GM19099 (cell line): Measurements from ENCODE around the gene CABLES2.

ENCODE experiments used
- POLR2A ChIP-seq: IDR thresholded peaks from 3 replicates; pipeline ENCODE4 v1.6.1; 2011; ENCODE audit warnings: low read depth; ENCODE audit not compliant: insufficient read length; ENCODE audit errors: extremely low read depth

The CABLES2 gene

DNA sequence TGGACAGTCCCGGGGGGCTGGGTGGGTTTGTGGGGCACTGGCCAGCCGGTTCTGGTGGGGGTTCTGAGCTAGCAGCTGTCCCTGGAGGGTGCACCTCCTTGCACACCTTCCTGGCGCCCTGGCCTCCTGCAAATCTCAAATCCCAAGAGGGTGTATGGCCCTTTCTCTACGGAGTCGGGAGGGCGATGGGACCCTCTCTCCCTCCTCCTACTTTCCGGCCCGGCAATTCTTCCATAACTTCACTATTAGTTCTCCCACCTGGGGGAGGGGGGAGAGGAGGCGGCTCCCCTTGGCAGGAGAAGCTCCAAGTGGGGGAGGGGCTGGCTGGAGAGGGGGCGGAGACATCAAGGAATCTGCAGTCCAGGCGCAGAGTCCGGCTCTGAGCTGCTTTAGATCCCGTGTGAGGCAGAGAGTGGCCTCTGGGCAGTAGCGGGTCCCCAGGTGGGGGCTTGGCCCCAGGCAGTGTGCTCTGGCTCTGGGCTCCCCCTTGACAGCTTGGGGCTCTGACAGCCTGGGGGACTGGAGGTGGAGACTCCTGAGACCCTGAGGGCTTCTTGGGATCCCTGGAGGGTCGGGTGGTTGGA, 38.6 kb downstream of the CABLES2 start:
- TF ChIP-seq POLR2A: no peak

- TF ChIP-seq POLR2A: no peak
Observed at GRCh38 chr20:62367633-62368391, 39.3 kb downstream of the CABLES2 start.

- TF ChIP-seq POLR2A: no peak
Observed at GRCh38 chr20:62367136-62367632, 39.9 kb downstream of the CABLES2 start, which contains the start of gene LAMA5. Gene LAMA5 (minus strand): TSS chr20:62367312. CDS start chr20:62367245, 67 bp downstream.

- TF ChIP-seq POLR2A: no peak
Observed at GRCh38 chr20:62366370-62367135, 40.5 kb downstream of the CABLES2 start.

DNA sequence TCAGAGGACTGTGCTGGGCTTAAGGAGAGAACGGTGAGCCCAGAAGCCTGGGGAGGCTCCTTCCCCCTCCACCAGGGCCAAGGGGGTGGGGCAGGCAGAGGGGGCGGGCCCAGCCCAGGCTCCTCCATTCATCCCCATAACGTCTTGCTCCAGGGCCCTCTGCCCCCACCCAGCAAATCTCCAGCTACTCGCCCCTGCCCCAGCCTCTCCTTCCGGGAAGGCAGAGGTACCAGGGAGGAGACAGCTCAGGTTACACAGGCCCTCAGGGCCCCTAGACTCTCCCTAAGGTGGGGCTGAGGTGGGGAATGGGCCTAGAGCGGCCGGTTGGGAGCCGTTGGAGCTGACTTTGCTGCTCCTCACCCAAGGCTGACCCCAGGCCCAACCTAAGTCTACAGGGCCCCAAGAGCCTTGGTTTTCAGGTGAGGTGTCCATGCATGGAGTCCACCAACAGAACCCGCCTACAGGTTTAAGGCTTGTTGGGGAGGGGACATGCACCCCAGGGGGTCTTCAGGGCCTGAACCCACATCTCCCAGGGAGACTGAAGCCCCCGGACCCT, 41.2 kb downstream of the CABLES2 start:
- TF ChIP-seq POLR2A: no peak

DNA sequence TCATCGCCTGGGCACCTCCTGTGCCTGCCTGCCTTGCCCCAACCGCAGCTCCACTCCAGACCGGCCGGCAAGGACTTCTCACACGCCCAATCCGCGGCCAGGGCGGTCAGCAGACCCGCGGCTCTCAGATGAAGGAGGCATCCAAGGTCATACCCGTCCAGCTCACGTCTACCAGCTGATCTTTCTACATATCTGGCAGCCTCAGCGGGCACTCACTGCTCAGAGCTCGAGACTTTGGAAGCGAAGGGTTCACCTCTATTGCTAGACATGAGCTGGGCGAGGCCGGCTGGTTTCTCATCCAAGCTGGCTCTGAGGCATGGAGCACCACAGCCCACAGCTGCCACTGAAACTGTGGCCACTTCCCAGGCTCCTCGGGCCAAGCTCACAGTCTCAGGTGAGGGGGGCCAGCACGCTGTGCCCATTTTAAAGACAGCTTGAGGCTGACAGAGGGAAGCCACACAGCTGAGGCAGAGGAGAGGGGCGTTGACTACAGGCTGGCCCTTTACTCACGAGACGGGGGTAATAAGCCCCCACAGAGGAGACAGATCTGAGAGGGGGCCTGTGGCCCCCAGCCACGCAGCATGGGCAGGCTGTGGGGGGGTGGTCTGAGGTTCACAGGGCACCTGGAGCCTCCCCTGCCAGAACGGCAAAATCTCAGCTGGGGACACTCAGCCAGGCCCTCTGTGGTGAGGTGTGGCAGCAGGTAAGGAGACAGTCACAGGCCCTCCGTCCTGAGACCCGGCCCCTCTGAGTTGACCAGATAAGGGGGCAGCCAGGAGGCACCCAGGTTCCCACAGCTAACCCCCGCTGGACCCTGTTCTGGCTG, 42.0 kb downstream of the CABLES2 start:
- no peak for TF ChIP-seq POLR2A

DNA sequence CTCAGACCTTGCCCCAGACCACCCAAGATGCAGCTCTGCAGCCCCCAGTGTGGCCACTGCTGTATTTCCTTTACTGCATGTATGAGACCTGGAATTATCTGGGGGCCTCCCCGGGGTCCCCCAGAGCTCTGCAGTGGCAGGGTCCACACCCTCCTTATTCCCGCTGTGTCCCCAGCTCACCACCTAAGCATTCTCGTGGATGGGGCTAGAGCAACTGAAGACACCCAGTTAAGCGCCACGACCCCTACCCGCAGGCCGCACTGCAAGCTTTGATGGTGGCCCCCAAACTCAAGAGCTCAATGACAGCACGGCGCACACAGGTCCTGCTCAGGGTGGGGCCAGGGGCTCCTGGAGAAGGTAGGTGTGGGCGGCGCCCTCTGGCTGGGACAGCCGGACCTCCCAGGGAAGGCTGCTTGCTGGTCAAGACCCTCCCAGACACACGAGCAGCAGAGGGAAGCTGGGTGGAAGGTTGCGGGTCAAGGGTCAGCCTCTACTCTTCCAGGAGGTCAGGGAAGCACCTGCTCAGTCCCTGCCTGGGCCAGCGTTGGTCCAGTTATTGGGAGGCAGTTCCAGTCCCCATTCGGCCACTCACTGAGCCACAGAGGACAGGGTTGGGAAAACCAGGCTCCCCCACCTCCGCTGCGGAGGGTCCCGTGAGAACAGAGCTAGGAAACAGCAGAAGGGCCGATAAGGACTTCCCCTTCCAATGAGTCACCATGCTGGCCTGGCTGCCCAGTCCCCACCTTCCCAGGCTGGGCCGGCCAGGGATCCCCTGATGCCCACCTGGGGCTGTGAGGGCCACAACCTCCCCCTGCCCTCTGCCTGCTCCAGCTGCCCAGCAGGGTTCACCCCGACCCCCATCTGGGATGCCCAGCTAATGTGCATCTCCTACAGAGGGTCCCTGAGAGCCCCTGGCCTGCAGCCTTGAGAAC, 42.9 kb downstream of the CABLES2 start:
- no peak for TF ChIP-seq POLR2A

GRCh38 chr20:62362991-62363919, 43.8 kb downstream of the CABLES2 start:
- no peak for TF ChIP-seq POLR2A

GRCh38 chr20:62362590-62362940, 44.5 kb downstream of the CABLES2 start:
- TF ChIP-seq POLR2A: no peak

DNA sequence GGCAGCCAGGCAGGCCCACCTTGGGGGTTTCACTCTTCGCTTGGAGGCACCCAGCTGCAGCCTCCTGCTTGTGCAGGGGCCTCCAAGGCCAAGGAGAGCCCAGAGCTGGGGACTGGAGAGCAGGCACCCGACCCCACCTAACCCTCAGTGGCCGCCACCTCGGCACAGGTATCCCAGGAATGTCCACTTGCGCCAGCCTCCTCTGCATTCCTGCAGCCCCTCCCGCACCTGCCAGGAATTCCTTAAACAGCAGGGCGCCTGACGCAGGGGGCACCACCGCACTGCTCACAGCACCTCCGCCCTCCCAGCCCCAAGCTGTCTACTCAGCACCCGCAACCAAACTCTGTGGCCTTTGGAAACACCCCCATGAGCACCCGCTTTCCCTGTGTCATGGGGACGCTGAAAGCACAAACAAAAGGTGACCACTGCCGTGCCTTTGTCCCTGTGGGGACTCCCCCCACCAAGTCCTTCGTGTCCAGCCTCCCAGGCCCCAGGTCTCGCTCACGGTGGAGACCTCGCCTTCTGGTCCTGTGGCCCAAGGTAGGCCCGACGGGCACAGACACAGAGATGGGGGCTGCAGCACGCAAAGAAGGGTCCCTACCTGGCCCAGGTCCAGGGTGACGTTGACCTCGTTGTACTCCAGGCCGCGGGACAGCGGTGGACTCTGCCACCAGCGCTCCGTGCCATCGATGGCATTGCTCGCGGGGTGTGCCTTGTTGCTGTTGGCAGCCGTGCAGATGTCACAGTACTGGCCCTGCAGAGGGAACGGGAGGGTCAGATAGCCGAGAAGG, 45.1 kb downstream of the CABLES2 start:
- TF ChIP-seq POLR2A: no peak
